Measurements from ENCODE around the gene CARS2.
"Not testable (repeated sequence)": the region's sequence is repeated elsewhere in the genome, so short reads cannot be mapped to it uniquely, and the experiment has no call there.

CARS2 gene

DNA sequence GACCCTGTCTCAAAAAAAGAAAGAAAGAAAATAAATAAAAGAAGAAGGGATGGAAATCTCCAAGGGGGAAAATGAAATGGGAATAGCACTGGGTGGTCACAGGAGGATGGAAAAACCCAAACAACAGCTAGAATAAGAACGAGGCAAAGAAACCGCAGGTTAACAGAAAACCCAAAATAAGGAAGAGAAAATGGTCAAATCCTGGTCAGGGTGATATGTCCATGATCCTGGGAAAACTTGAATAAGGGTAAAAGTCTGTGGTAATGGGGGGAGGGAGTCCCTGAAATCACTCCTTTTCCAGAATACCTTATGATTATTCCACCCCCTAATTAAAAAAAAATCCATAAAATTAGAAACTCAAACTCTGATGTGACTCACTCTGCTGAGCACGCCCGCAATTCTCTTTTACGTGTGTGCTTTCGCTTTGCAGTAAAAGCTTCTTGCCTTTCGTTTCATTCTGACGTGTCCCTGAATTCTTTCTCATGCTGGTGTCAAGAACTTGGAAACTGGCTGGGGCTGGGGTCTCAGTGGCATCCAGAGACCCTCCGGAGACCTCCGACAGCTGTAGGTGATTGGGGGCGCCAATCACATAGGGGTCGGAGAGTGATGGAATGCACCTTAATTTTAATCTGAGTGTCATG lies 94.8 kb downstream of the CARS2 start:
- no peak for DNase-seq

DNA sequence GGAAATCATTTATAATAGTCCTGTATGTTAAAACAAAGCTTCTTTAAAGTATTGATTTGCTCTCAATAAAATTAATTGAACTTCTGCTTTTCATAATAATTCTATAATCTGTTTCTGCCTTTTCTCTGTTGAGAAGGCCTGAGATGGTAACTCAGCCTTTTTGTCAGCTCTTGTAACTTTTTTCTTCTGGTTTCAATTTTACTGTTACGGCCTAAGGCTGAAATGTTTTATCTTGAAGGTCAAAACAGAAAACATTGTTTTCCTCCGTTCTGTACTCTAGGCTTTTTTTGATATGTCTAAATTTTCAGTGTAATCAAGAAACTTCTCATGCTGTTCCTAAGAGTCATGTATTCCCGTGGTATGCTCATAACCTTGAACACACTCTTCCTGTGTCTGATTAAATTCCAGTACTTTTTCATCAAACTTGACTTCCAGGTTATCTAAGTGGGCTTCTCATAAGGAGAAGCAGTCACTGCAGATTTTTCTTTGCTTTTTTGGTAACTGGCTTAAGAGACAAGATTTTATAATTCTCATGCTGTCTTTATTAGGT lies 98.2 kb downstream of the CARS2 start:
- DNase-seq = no peak

- DNase-seq = not testable (repeated sequence)
These were observed 99.6 kb downstream of the CARS2 start for GRCh38 chr13:110606281-110606680.

GRCh38 chr13:110605132-110605531 lies 100.8 kb downstream of the CARS2 start:
- DNase-seq = no peak

GRCh38 chr13:110600980-110601379 lies 104.9 kb downstream of the CARS2 start:
- DNase-seq = no peak

DNA sequence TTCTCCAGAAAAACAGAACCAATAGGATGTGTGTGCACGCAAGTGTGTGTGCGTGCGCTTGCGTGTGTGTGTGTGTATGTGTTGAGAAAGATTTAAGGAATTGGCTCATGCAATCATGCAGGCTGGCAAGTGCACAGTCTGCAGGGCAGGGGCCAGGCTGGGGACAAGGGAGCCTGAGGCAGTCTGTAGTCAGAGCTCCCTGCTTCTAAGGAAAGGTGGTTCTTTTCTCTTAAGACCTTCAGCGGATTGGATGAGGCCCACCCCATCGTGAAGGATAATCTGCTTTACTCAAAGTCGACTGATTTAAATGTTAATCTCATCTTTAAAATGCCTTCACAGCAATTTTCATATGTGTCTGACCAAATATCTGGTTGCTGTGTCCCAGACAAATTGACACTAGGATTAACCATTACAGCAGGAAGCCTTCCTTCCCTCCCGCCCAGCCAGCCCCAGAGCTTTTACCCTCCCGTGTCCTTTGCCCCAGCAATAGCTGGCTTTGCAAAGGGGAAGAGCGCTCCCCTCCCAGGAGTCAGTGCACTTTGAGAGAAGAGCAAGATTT lies 105.6 kb downstream of the CARS2 start:
- no peak for DNase-seq

- no peak for DNase-seq
These were observed 108.8 kb downstream of the CARS2 start for GRCh38 chr13:110597041-110597689.

DNA sequence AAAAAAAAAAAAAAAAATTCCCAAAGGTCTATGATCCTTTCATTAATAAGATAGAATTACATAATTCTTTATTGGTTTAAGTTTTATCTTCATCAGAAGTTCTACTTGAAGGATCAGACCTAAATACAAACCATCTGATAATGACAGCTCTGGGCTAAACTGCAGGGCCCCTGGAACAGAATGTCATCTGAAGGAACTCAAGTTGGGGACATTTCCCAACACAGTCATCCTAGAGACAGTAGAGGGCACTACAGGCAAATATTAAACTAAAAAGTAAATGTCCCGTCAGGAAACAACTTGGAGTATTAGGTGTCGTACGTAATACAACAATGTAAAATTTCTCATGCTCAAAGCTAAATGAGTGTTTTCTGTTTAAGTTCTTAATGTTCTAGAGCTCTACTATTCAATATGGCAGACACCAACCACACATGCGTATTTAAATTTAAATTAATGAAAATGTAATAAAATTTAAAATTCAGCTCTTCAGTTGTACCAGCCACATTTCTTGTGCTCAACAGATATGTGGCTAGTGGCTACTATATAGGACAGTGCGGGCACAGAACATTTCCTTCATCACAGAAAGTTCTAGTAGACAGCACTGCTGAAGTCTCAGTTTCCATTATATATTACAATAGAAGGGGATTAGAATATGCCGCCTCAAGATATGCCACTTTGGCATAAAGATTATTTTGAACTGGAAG lies 112.3 kb downstream of the CARS2 start:
- peak; percentile 29 for DNase-seq

- DNase-seq = no peak
These were observed 113.3 kb downstream of the CARS2 start for GRCh38 chr13:110592665-110593064.
